ENCODE data around the gene ERC2. TPM values are rescaled to one million over a fixed set of nuclear protein-coding genes. Genes with fewer than 3 reads are reported as not detected.

ERC2 gene
- total and polyA plus RNA-seq, 2 of the 8 experiments (the other 6 are each of a cell fraction or from before 2014, with no cell fraction given), result 16.4 to 22.8 TPM

DNA sequence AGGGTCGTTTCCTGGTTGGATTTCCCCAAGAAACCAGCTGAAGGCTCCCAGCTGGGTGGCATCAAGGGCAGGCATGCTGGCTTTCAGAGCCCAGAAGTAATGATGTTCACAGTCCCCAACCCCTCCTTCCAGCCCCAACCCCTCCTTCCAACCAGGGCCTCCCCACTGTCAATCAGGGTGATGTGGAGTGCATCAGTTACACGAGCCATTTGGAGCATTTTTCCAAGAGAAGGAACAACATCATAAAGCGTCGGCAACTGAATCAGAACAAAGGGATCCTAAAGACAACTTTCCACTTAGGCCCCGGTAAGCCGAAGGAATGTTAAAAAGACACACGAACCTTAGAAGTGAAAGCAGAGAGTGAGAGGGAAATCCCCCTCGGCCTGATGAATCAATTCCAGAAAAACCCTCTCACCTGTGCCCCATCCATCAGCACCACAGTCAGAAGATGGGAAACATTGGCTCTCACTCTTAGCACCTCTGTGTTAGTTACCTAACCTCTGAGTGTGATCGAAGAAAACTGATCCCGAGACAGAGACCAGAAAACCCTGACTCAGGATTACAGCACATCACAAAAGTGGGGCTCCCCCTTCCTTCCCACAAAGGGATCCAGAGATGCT is 880.0 kb downstream of the ERC2 start:
- Histone ChIP-seq H2BK12ac (ENCODE audit: low read depth, low read length) (peak overlapping the region; percentile 45), H3K4me3 (ENCODE audit: extremely low read depth in 1 of 4, insufficient read depth in 2 of 4, low read depth in 3 of 4, low read length in 4 of 4) (no peak overlapping the region), H2BK15ac (ENCODE audit: low read length) (no peak overlapping the region), H2AFZ (ENCODE audit: low read length) (no peak overlapping the region), H3K14ac (ENCODE audit: insufficient read length) (no peak overlapping the region), H3K4ac (replicated peaks; ENCODE audit: insufficient read length, low read depth, low read length) (no peak overlapping the region), H3K9me3 (ENCODE audit: insufficient read depth in 2 of 2, low read depth in 1 of 2, low read length in 1 of 2) (no peaks in the 10 kb centered on the region), H3K27ac (ENCODE audit: low read depth, low read length) (no peak overlapping the region), H4K91ac (replicated peaks; ENCODE audit: insufficient read length, low read length) (no peak overlapping the region), H3K36me3 (ENCODE audit: control insufficient read depth in 2 of 4, insufficient read depth in 4 of 4, low read length in 3 of 4) (no peaks in the 10 kb centered on the region), H4K5ac (ENCODE audit: insufficient read length, low read depth, low read length) (no peak overlapping the region), H4K8ac (ENCODE audit: extremely low read depth, insufficient read depth, low read length) (no peak overlapping the region), H2BK120ac (replicated peaks; ENCODE audit: low read depth, low read length) (no peak overlapping the region), H3K4me1 (replicated peaks in 1 of 4; ENCODE audit: control insufficient read depth in 3 of 4, insufficient read depth in 4 of 4, low read length in 3 of 4) (peaks cover 11 to 28% (median 20%) of the 10 kb centered on the region in 4 experiments), H3K4me2 (ENCODE audit: insufficient read depth in 1 of 2, low read depth in 2 of 2, low read length in 2 of 2) (peak overlapping the region in 1 of 2 experiments; percentile 3; a peak in 1 of 4 replicates), H3K79me2 (ENCODE audit: control insufficient read depth in 1 of 2, insufficient read depth in 2 of 2, low read length in 2 of 2) (no peaks in the 10 kb centered on the region), H3K27me3 (replicated peaks in 1 of 4; ENCODE audit: control insufficient read depth in 3 of 4, extremely low read depth in 1 of 4, insufficient read depth in 3 of 4, low read length in 3 of 4) (no peaks in the 10 kb centered on the region; a peak in 1 of 7 replicates), H2BK5ac (ENCODE audit: low read depth, low read length) (no peak overlapping the region), H2BK20ac (ENCODE audit: low read length) (peak overlapping the region; percentile 76; the same call in 1 of the 2 replicates), H3K9ac (replicated peaks in 1 of 4; ENCODE audit: extremely low read depth in 1 of 4, low read depth in 3 of 4, low read length in 3 of 4) (no peak overlapping the region), H4K20me1 (replicated peaks in 1 of 2; ENCODE audit: control insufficient read depth in 1 of 2, insufficient read depth in 2 of 2, low read length in 2 of 2) (no peaks in the 10 kb centered on the region), H3K23me2 (ENCODE audit: low read depth, low read length) (no peaks in the 10 kb centered on the region), H3K18ac (ENCODE audit: extremely low read depth, low read length) (peak overlapping the region; percentile 42; the same call in 1 of the 2 replicates), H3K79me1 (ENCODE audit: low read depth, low read length) (no peaks in the 10 kb centered on the region), H2AK5ac (ENCODE audit: low read depth, low read length) (0 out of 2 replicates have a peak overlapping the region, but pooled peaks have one; percentile 68), H3K23ac (ENCODE audit: insufficient read length) (no peak overlapping the region), H3K56ac (replicated peaks; ENCODE audit: insufficient read length, low read depth, low read length) (no peak overlapping the region)
- FAIRE-seq, result peak; percentile 52
- WGBS, 2 experiments (ENCODE audit: extremely low coverage in 1 of 2, insufficient coverage in 1 of 2, insufficient read length in 1 of 2, insufficient replicate concordance in 2 of 2, low coverage in 1 of 2, low lambda C conversion rate in 2 of 2, missing lambda C conversion rate in 1 of 2), result 81% methylated on average over 10 of the region's 10 CpGs; no CpG with 5 or more reads in 1 of the 2 experiments
- no peak for DNase-seq (ENCODE audit: low read depth in 1 of 2, low spot score in 2 of 2)
- CTCF ChIA-PET (ENCODE audit: partially characterized antibody), result interaction anchor here (1.0 to 1.4 kb wide), 2 partner anchors 40 to 158 kb away, joined by 3 read pairs; no protein-coding TSS in a partner anchor
- POLR2A ChIA-PET (ENCODE audit: partially characterized antibody), result no interaction called here
- TF ChIP-seq, protein P1, sequence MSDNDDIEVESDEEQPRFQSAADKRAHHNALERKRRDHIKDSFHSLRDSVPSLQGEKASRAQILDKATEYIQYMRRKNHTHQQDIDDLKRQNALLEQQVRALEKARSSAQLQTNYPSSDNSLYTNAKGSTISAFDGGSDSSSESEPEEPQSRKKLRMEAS (IDR thresholded peaks at IDR 0.05), result no peak
- TF ChIP-seq USF2 (IDR thresholded peaks at IDR 0.05; ENCODE audit: low read length), result no peak
- no peak for TF ChIP-seq NANOG (IDR thresholded peaks at IDR 0.05; ENCODE audit: insufficient read depth, low read depth, low read length, poor library complexity, severe bottlenecking)
- TF ChIP-seq, protein P2, sequence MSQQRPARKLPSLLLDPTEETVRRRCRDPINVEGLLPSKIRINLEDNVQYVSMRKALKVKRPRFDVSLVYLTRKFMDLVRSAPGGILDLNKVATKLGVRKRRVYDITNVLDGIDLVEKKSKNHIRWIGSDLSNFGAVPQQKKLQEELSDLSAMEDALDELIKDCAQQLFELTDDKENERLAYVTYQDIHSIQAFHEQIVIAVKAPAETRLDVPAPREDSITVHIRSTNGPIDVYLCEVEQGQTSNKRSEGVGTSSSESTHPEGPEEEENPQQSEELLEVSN (IDR thresholded peaks at IDR 0.05), result no peak
- no peak for TF ChIP-seq TAF7 (optimal IDR thresholded peaks at IDR 0.05; ENCODE audit: borderline replicate concordance, low read depth, low read length)

Measured in H1 (cell line).